Fibroblast of villous mesenchyme (primary cell): Measurements from ENCODE around the gene INSL4. TPM values are rescaled to one million over a fixed set of nuclear protein-coding genes. Genes with fewer than 3 reads are reported as not detected.

Source experiments
- DNase-seq: peaks from one replicate; pipeline ENCODE4 v3.0.0-alpha.2; 2010; ENCODE audit warnings: low read depth
- H3K4me3 ChIP-seq: 2 replicates; pipeline ENCODE4 v1.5.1; 2011; ENCODE audit warnings: low read depth, mild to moderate bottlenecking, low read length
- CTCF ChIP-seq: IDR thresholded peaks from 2 replicates; pipeline ENCODE4 v1.5.1; 2012; ENCODE audit warnings: low read depth, mild to moderate bottlenecking, low read length; ENCODE audit not compliant: insufficient read depth
- total RNA-seq: library from RNA; depleted of rRNA; stranded (reverse); fragments of >200 nt; gene quantifications from 2 replicates; pipeline ENCODE4 v1.2.3, GENCODE V29; 2012

The INSL4 gene
- total RNA-seq, 1 donor: not detected

DNA sequence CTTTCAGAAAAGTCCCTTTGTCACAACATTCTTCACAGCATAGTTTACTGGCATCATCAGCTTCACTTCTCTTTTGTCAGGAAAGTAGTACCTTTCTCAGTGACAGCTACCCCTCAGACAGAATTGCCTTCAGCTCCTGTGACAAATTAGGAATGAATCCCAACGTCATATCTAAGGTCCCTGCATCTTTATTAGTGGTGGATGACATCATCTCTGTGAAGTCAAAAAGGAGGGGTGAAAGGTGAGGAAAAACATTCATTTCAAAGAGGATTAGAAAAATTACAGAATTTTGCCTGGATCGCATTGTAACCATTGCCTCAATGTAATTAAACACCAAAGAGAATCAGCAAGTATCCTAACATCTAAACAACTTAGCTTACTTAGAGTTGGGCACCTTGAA, 37.9 kb upstream of the INSL4 start:
- DNase-seq: no peak
- no peak for TF ChIP-seq CTCF
- no peak overlapping the region for H3K4me3 ChIP-seq

- H3K4me3 ChIP-seq: no peak overlapping the region
- no peak for TF ChIP-seq CTCF
- no peak for DNase-seq
Observed at GRCh38 chr9:5195463-5195862, 35.8 kb upstream of the INSL4 start.

DNA sequence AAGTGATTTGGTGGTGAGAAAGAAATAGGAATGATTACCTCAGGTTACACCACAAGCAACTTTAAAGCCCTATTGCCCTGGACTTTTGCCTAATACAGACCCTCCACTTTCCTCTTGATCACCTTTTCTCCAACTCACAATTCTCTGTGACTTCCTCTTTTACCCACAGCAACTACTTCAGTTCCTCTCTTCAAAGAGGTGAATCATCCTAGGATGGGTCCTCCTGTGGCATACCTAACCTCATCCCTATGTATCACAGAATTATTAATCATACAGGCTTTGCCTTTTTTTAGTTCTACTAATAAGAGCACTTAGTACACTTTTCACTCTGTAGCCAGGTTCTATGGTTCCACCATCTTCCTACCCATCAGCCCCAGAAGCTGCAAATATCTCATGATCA, 26.1 kb upstream of the INSL4 start:
- DNase-seq: no peak
- H3K4me3 ChIP-seq: no peak overlapping the region
- no peak for TF ChIP-seq CTCF

- no peak for DNase-seq
- no peak for TF ChIP-seq CTCF
- no peak overlapping the region for H3K4me3 ChIP-seq
Observed at GRCh38 chr9:5230554-5230953, 665 bp upstream of the INSL4 start.

- DNase-seq: peak; percentile 19
- no peak overlapping the region for H3K4me3 ChIP-seq
- no peak for TF ChIP-seq CTCF
Observed at GRCh38 chr9:5263351-5264218, 32.4 kb downstream of the INSL4 start.

- no peak for DNase-seq
- H3K4me3 ChIP-seq: no peak overlapping the region
- TF ChIP-seq CTCF: no peak
Observed at GRCh38 chr9:5264219-5264595, 33.0 kb downstream of the INSL4 start.

DNA sequence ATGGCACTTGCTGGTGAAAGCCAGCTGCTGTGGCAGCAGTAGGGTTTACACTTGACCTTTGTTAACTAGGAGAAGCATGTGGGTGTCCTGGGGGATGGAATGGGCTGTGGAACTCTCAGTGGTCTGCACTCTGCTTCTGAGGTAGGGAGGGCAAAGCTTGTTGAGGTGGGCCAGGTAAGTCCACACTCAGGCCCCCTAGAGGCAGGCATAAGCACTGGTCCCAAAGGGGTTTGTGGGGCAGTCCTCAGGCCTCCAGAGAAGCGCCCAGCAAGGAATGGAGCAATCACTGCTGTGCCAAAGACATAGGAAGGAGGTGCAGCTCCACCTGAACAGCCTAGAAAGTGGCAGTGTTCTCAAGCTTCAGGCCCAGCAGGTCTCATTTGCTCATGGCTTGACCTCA, 34.7 kb downstream of the INSL4 start:
- TF ChIP-seq CTCF: no peak
- no peak overlapping the region for H3K4me3 ChIP-seq
- no peak for DNase-seq
